Activated CD8-positive, alpha-beta memory T cell treated with anti-CD3 and anti-CD28 coated beads, Interleukin-2, amount 50 U/mL, for 48 hours (primary cell): ENCODE measurements around the gene TOR1AIP2.
"Not testable (repeated sequence)": the region's sequence is repeated elsewhere in the genome, so short reads cannot be mapped to it uniquely, and the experiment has no call there.

Experiments used
- DNase-seq: peaks from one replicate; pipeline ENCODE4 v3.0.0-alpha.2; 2020

Gene TOR1AIP2

DNA sequence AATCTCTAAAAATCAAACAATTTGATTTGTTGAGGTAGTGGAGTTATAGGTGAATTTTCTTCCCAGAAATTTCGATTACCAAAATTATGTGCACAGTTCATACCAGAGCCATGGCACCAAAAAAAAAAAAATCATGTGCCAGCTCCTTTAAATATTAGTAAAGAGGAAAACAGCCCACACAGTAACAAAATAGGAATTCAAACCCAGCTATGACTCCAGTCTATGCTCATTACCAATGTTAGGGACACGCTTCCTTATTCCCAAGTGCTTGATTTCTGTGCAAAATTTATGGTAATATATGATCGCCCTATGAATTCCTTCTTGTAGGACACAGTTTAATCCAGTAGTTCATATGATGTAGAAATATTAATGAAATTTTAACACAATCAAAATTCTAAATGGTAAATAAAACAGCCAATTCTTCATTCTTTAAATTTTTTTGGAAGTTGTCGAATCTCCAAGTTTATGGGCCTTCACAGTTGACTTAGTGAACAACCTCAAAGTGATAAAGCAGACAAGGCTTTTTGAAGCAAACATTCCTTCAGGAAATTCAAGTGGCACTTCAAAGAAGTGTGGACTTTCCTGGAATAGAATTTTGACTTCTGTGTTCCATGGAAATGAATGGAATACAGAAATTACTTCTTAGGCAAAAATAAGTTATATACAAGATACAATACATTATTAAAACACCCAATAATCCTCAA, 1.9 kb downstream of the TOR1AIP2 start:
- DNase-seq = no peak

- no peak for DNase-seq
Observed at GRCh38 chr1:179873438-179873851, 4.2 kb downstream of the TOR1AIP2 start.

GRCh38 chr1:179872558-179872957, 5.0 kb downstream of the TOR1AIP2 start:
- DNase-seq = no peak

- no peak for DNase-seq
Observed at GRCh38 chr1:179871940-179872339, 5.7 kb downstream of the TOR1AIP2 start.

GRCh38 chr1:179870870-179871269, 6.7 kb downstream of the TOR1AIP2 start:
- DNase-seq = no peak

DNA sequence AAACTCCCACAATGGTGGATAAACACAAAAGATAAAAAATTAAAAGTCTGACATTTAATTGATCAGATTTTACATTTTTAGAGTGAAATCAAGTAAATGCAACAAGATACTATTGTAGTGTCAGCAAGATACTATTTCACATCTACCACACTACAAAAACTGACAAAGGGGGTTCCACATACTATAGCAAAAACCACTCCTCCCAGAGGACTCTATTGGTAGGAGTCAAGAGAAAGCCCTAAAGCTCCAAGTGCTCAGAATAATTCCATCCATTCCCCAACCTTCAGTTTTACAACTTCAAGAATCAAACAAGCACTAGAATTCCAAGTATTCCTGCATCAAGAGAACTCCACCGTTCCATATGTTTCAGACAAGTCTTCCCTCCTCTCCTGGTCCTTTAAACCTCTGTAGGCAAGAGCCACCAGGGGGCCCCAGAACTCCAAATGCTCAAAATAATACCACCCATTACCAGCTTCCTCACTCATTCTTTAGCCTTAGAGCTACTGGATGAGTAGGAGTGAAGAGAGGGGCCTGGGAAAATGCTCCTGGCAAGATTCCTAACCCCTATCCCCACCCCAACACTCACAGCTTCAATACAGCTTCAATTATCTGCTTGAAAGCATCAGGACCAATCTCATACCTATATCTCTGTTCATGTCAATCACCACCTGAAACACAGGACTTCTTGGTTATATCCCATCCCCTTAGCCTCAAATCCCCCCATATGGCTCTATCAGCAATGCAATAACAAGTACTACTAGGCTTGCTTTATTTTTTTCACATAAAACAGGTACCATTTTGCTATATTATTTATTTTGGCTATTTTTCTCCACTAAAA, 9.9 kb downstream of the TOR1AIP2 start:
- DNase-seq = no peak

DNA sequence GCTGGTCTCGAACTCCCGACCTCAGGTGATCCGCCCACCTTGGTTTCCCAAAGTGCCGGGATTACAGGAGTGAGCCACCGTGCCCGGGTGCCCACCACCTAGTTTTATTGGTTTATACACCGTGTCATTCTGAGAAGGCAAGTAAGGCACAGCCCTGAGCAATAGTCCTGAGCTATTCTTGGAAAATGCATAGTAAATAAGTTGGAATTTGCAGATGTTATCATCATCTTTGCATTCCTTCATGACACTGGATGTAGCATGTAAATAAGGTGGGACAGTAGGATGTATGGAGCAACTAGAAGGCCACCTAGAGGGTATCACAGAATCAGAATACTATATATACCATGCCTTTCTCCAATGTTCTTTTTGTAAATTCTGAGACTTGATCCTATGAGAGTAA, 11.0 kb downstream of the TOR1AIP2 start:
- no peak for DNase-seq

DNA sequence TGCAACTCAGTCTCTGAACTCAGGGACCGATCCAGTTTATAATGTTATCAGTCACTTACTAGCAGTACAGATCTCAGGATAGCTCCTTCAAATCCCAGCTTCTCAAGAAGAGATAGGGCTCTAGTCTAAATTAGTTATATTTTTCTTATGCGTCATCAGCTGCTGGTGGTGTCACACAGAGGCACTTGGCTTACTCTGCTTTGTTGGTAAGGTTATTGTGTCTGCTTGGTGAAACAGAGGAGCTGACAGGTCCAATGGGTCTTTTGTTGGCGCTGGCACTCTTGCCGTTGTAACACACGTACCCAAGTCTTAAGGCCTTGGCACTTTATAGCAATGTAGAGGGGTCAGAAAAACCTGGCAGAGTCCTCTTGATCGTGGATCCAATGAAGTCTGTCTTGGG, 12.2 kb downstream of the TOR1AIP2 start:
- DNase-seq = no peak

- no peak for DNase-seq
Observed at GRCh38 chr1:179860652-179861051, 17.0 kb downstream of the TOR1AIP2 start.

DNA sequence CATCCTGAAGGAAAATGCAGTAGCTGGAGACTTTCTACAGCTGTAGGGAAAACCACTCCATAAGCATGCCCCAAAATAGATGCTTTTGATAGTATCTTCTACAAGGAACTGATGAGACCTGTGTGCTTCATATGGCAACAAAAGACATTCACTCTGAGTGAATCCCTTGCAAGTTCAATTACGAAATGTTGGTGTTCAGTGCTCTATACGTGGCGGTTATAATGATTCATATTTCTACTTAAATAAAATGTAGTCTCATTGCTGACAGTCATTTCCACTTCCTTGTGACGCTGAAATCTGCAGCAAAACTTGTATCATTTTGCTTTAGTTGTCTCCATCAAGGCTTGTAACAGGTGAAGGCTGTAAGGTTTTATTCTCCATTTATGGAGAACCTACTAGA, 20.6 kb downstream of the TOR1AIP2 start:
- no peak for DNase-seq

DNA sequence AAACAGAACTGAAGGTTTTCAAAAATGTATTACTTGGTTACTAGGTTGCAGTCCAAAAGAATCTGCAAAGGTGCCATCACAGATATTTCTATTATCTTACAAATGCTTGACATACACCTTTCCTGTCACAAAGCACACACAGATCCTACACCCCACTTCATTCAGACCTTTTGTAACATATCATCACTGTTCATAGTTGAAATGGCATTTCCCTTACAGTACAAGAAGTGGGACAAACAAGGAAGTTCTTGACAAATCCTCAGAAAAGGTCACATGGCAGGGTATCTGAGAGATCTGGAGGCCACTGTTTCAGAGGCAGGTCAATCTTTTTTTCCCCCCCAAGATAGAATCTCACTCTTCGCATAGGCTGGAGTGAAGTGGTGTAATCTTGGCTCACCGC, 21.3 kb downstream of the TOR1AIP2 start:
- no peak for DNase-seq

GRCh38 chr1:179855831-179856230, 21.8 kb downstream of the TOR1AIP2 start:
- DNase-seq = not testable (repeated sequence)

GRCh38 chr1:179853102-179853501, 24.5 kb downstream of the TOR1AIP2 start:
- DNase-seq = no peak

DNA sequence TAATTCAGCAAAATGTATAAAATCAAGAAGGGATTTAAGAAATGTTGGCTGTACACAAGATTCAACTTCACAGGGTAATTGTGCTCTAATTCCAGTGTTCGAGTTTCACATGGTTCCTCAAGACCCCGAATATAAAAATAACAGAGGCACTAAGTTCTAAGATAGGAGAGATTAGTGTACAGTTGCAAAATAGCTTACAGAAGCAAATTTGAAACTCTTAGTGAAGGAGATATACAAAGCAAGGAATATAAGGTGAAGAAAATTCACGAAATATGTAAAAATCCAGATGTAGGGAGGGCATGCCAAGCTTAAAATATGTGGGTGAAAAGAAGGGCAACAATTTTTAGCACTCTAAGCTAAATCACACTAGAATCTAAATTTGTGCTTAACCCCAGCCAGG, 29.4 kb downstream of the TOR1AIP2 start:
- DNase-seq = no peak

- DNase-seq = no peak
Observed at GRCh38 chr1:179840107-179840506, 37.5 kb downstream of the TOR1AIP2 start.

GRCh38 chr1:179836686-179837445, 40.7 kb downstream of the TOR1AIP2 start:
- not testable (repeated sequence) for DNase-seq

GRCh38 chr1:179831852-179832699, 45.5 kb downstream of the TOR1AIP2 start:
- no peak for DNase-seq

DNA sequence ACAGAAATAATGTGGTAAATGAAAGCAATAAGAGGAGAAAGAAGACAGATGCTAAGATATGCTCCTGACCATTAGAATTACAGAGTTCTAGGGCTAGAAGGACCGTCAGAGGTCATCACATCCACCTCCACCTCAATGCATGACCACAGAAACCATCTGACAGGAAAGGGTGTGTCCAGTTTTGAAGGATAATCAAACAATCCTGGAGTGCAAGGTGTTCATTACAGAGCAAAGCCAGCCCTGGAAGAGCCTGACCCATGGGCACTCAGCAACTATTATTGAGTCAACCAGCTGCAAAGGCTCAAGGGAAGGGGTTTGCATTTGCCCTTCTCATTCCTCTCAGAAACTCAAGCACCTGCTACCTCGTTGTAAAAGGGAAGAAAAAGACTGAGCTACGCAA, 46.4 kb downstream of the TOR1AIP2 start:
- DNase-seq = no peak

- DNase-seq = no peak
Observed at GRCh38 chr1:179828554-179829110, 49.0 kb downstream of the TOR1AIP2 start.

GRCh38 chr1:179826626-179827280, 50.9 kb downstream of the TOR1AIP2 start:
- no peak for DNase-seq

DNA sequence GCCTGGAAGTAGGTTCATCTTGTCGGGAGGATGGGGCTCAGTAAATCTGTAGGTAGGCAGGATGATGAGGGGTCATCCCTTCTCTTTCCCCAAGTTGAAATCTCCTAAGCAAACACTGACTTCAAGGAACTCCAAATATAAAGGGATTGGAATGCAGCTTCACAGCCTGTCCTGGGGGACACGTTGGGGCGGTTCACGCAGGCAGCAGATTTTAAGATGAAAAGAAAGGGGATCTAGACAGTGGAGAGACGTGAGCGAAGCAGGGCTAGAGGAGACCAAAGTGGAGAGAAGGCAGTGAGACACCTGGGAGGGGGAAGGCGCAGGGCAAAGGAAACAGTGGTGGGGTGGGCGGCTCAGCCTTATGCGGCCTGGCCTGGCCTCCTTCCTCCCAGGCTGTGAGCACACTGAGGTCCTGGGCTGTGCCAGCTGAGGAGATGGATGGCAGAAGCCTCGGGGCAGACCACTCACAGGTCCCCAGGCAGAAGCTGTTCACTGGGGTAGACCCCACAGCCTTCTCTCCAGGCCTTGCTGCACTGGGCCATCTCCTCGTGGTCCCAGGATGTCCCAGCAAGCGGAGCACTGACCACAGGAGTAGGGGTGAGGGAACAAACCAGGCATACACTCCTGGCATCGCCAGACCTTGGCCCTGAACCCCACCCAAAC, 51.7 kb downstream of the TOR1AIP2 start:
- no peak for DNase-seq
